K562 (cell line): ENCODE data around the gene GATAD2B. TPM values are rescaled to one million over a fixed set of nuclear protein-coding genes. Genes with fewer than 3 reads are reported as not detected.

Source experiments
- CREB5 ChIP-seq: fragments of 250-450 bp; sonication (Bioruptor Pico); IDR thresholded peaks from 2 replicates; pipeline ENCODE4 v1.5.0; 2020; ENCODE audit warnings: mild to moderate bottlenecking
- HBP1 ChIP-seq: fragments of 450-650 bp; formaldehyde crosslinking; IDR thresholded peaks from 2 replicates; pipeline ENCODE4 v1.4.0; 2022; ENCODE audit warnings: missing genetic modification characterization
- STAT6 ChIP-seq: sonication (generic); formaldehyde crosslinking; IDR thresholded peaks from 2 replicates; pipeline ENCODE4 v1.8.1; 2023; ENCODE audit warnings: mild to moderate bottlenecking, missing genetic modification reagents
- ZNF174 ChIP-seq: fragments of 250-450 bp; sonication (Bioruptor Pico); IDR thresholded peaks from 2 replicates; pipeline ENCODE4 v1.4.0; 2020; ENCODE audit warnings: mild to moderate bottlenecking
- ZNF584 ChIP-seq: fragments of 200-800 bp; sonication (Bioruptor generic); IDR thresholded peaks from 2 replicates; pipeline ENCODE4 v1.6.1; 2016; ENCODE audit warnings: low read depth, mild to moderate bottlenecking, missing genetic modification characterization, missing compliant biosample characterization
- ZNF639 ChIP-seq, 2 experiments: fragments of 200-800 bp in 1 of 2; sonication (Bioruptor generic) in 1 of 2; sonication (generic) in 1 of 2; formaldehyde crosslinking in 1 of 2; IDR thresholded peaks in 1 of 2; conservative IDR thresholded peaks in 1 of 2; 2 replicates each; pipeline versions ENCODE4 v1.5.0 to v1.6.1; 2016 to 2020; ENCODE audit warnings: missing compliant biosample characterization in 1 of 2, missing genetic modification characterization in 1 of 2, missing genetic modification reagents in 1 of 2
- ZNF696 ChIP-seq: fragments of 250-450 bp; sonication (Bioruptor Pico); conservative IDR thresholded peaks from 2 replicates; pipeline ENCODE4 v1.4.0; 2020; ENCODE audit warnings: mild to moderate bottlenecking, moderate library complexity
- ZSCAN32 ChIP-seq: fragments of 450-650 bp; formaldehyde crosslinking; IDR thresholded peaks from 2 replicates; pipeline ENCODE4 v1.4.0; 2020; ENCODE audit warnings: mild to moderate bottlenecking, moderate library complexity
- polyA plus RNA-seq, 8 experiments: library from polyadenylated mRNA; depleted of rRNA in 4 of 8; stranded (reverse) in 5 of 8; unstranded in 3 of 8; fragments of >200 nt; fragmentation: Nextera tagmentation in 2 of 8; fragmentation: Illumina TruSeq in 1 of 8; extraction: Ambion mirVana in 2 of 8; extraction: Trizol in 1 of 8; gene quantifications; 2 replicates each; pipeline versions ENCODE4 v1.2.1 to v1.2.3, GENCODE V29; 2011 to 2014; ENCODE audit warnings: inconsistent platforms in 1 of 8, missing spikeins in 1 of 8
- total RNA-seq, 7 experiments: library from RNA; depleted of rRNA in 6 of 7; stranded (reverse); fragments of >200 nt in 6 of 7; fragmentation: Illumina TruSeq in 2 of 7; extraction: Trizol in 2 of 7; gene quantifications; 2 replicates each; pipeline versions ENCODE4 v1.2.1 to v1.2.3, GENCODE V29; 2011 to 2021; ENCODE audit warnings: low replicate concordance in 1 of 7

The GATAD2B gene
- total and polyA plus RNA-seq, 9 of the 15 experiments (the other 6 are each of a cell fraction or from before 2014, with no cell fraction given) = 1.5 to 40.2 (median 4.9) TPM

- no peak for TF ChIP-seq CREB5
- no peak for TF ChIP-seq ZNF696 (CRISPR knock-in tag)
- no peak for TF ChIP-seq STAT6 (CRISPR knock-in tag)
- TF ChIP-seq ZNF639 (CRISPR knock-in tag; conservative IDR thresholded peaks at IDR 0.05 in 1 of 2, IDR thresholded peaks at IDR 0.05 in 1 of 2) = no peak
- no peak for TF ChIP-seq HBP1 (CRISPR knock-in tag)
- no peak for TF ChIP-seq ZNF174 (CRISPR knock-in tag)
- TF ChIP-seq ZNF584 (CRISPR knock-in tag) = no peak
- TF ChIP-seq ZSCAN32 (CRISPR knock-in tag) = no peak
Measured at GRCh38 chr1:153775458-153776327, 147.1 kb downstream of the GATAD2B start (continued).
